GM18870 (cell line): Measurements from ENCODE around the gene ARHGEF33.
"Not testable (repeated sequence)": the region's sequence is repeated elsewhere in the genome, so short reads cannot be mapped to it uniquely, and the experiment has no call there.

Experiments
- ATAC-seq: cut with Tn5 transposase; IDR thresholded peaks from one replicate; pipeline ENCODE4 v1.9.1; 2021; ENCODE audit warnings: moderate library complexity; ENCODE audit not compliant: unreplicated experiment

The ARHGEF33 gene

DNA sequence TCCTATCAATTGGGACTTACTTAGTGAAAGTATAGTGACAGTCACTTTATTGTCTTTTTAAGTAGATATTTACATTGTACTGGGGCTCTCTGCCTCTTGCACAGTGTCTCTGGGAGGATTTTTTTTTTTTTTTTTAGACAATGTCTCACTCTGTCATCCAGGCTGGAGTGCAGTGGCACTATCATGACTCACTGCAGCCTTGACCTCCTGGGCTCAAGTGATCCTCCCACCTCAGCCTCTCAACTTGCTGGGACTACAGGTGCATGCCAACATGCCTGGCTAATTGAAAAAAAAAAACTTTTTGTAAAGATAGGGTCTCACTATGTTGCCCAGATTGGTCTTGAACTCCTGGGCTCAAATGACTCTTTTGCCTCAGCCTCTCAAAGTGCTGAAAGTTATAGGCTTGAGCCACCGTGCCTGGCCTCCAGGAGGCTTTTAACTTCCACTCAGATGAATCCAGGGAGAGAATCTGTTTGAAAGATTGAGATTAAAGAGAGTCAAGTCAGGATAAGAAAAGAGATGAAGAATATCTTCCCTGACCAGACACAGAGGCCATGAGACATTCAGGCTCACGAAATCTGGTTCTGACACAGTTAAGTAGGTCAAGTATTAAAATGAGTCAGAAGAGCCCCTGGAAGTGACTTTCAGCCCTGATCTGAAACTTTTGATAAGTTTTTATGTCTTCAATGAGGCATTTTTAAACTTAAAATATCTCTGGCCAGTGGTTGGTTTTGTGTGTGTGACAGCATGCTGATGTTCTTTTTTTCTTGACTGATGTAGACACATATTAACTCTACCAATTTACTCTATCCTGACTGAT lies 18.3 kb downstream of the ARHGEF33 start:
- ATAC-seq: peak; percentile 83

DNA sequence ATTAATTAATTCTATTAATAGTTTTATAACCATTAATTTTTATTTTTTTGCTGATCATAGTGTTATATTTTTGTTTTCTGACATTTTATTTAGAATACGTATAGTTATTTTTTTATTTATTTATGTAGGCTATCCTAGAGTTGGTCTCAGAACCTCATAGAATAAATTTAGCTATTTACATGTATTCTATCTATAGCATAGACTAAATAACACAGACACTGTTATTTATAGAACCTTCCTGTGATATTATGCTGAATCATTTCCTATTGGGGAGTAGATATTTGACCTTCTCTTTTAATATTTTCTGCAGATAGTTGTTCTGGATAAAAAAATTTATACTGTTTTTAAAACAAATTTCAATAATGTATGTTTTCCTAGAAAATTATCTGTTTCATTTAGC lies 20.2 kb downstream of the ARHGEF33 start:
- ATAC-seq: no peak

DNA sequence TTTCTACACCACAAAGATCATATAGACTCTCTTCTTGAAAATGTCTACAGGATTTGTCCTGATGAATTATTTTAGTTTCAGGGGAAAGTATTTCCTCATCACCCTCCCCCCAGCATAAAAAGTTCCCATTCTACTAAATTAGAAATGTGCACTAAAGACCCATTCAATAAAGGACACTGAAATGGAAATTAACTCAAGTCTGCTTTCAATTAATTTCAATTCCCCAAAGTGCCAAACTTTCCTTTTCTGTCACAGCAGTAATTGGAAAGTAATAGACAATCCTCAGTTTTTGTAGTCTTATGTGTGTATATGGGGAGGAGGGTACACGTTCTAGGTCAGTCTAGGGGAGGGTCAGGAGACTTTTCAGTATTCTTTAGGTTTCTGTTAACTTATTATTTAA lies 21.5 kb downstream of the ARHGEF33 start:
- ATAC-seq: no peak

DNA sequence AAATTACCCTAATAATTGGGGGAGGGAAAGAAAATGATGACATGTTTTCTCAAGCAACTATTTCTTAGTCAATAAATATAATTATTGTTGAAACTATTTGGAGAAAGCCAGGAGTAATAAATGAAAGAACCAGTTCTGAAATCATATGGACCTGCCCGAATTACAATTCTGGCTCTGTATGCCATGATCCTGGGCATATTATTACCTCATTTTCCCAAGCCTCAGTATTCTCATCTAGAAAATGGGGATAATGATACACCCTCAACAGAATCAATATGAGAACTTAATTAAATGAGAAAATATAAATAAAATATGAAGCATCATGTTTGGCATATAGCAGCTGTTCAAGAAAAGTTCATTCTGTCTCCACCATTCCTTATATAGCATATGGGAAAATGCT lies 22.9 kb downstream of the ARHGEF33 start:
- ATAC-seq: no peak

DNA sequence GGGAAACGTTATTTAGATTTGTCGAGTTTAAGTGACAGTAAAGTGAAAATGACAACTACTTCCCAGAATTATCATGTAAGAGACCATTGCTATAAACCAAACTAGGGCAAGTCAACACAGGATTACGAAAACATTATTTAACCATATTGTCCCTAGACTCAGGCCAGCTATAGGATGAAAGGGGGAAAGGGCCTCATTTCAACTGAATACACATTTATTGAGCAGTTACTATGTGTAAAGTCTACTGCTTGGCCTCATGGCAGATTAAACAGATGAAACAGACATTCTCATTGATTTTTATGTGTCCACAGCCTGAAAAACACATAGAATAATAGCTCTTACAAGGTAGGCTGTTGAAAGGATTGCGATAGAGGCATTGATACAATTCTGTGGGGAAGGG lies 32.7 kb downstream of the ARHGEF33 start:
- ATAC-seq: no peak

DNA sequence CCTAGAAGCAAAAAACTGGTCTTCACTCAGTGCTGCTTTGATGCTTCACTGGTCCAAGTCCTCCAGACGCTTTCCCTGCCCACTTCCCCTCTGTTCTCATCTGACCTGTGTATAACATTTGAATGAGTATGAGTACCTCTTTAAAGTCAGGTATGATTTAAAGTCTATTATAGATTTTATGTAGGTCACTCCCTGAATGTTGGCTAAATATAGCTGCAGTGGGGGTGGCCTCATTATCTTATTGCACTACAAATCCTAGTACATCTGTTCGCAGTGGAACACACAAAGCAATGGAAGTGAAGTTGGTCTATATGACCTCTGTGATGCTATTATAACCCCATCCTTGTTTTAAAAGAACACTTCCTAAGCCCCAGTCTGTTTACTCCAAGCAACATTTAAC lies 33.2 kb downstream of the ARHGEF33 start:
- no peak for ATAC-seq

DNA sequence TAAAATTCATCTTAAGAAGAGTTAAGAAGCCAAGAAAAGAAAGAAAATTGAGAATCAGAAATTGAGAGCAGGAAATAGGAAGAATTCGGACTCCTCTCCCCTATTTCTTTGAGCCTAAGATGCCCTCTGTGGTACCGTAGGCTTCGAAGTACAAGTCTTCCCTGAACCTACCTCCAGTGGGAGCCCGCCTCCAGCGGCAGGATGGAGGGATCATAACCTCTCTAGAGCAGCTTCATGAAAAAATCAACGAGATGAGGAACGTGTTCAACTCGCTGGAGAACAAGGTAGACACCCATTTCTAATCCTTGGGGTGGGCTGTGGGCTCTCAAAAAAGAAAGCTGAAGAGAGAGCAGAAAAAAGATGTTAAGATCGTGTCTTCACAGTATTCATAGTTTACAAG lies 36.3 kb downstream of the ARHGEF33 start:
- ATAC-seq: no peak

DNA sequence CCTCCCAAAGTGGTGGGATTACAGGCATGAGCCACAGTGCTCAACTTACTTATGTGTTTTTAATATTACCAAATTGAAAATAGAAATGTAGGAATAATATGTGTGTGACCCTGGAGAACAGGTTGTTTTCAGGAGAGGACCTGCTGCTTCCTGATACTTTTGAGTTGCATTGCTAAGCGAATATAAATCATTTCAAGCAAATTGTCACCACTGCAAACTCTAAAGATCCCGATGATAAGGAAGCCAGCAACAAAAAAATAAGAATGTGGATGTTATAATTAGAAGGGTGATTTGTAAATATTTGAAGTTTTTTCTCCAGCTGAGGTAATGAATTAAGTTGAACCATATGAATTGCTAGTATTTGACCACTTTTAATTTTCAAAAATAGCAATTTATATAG lies 40.9 kb downstream of the ARHGEF33 start:
- ATAC-seq: no peak

DNA sequence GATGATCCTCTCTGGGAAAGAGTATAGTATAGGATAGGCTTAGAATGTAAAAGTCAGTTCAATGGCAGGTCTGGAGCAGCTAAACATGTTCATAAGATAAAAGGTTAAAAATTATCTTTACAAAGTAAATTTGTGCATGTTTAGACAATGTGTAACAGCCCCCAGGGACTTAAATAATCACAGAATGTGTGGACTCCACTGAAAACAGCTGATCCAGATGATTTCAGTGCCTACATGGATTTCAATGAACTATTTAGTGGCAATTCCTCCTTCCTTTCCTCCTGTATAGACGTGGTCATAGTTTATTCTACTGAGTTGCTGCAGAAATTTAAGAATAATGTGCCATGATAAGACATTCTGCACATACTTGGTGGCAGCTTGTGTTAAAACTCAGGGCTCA lies 42.9 kb downstream of the ARHGEF33 start:
- no peak for ATAC-seq

DNA sequence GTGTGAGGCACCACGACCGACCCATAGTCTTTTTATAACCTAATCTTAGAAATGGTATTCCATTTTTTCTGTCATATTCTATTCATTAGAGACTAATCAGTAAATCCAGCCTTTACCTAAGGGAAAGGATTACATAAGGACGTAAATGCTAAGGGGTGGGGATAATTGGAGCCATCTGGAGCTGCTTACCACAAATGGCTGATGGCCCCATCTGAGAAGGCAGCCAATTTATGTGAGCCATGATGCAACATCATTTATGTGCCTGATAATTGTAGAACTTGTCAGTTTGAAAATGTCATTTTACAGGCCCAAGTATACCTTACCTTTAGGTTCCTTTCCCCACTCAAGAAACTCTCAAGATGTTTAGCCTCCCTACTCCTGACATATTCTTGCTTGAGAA lies 44.0 kb downstream of the ARHGEF33 start:
- ATAC-seq: no peak

DNA sequence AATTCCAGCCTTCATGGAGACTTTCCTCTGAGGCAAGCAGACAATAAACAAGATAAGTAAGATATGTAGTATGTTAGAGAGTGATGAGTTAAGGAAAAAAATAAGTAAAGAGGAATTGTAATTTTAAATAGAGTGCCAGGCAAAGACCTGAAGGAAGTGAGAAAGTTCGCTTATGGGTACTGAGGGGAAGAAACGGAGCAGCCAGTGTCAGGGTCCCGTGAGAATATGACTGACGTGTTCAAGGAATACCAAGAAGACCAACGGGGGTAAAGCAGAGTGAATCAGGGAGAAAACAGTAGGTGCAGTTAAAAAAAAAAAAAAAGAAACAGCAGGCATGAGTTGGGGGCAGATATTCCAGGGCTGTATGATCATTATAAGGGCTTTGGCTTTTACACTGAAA lies 45.1 kb downstream of the ARHGEF33 start:
- ATAC-seq: no peak

DNA sequence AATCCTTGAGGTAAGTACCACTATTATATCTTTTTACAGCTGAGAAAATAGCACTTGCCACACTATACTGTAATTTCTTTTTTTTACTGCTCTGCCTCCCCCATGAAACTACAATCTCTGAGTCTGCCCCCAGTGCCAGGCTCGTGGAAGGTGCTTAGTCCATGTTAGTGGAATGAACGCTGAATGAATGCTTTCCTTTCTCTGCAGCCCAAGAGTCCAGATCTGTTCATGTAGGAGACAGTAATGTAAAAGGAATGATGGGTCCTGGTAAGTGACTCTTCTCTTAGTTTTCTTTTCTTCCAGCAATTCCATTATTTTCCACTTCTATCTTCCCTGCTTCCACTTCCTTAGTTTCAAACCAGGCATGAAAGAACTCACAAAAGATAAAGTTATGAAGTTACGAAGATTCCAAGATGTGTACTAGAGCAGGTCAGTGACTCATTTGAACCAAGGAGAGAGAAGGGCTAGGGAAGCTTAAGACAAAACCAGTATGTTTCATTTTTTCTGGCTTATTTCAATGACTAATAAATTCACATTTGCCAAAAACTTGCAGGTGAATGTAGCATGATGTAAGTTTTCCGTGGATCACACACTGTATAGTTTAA lies 46.0 kb downstream of the ARHGEF33 start:
- no peak for ATAC-seq

DNA sequence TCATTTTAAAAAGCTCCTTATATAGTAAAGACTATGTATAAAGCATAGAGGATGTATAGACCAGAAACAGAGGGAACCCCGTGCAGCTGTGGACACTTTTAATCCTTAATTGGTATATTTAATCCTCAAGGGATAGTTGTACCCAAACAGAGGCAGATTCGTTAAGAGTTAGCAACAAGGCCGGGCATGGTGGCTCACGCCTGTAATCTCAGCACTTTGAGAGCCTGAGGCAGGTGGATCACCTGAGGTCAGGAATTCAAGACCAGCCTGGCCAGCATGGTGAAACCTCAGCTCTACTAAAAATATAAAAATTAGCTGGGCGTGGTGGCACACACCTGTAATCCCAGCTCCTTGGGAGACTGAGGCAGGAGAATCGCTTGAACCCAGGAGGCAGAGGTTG lies 46.8 kb downstream of the ARHGEF33 start:
- not testable (repeated sequence) for ATAC-seq

DNA sequence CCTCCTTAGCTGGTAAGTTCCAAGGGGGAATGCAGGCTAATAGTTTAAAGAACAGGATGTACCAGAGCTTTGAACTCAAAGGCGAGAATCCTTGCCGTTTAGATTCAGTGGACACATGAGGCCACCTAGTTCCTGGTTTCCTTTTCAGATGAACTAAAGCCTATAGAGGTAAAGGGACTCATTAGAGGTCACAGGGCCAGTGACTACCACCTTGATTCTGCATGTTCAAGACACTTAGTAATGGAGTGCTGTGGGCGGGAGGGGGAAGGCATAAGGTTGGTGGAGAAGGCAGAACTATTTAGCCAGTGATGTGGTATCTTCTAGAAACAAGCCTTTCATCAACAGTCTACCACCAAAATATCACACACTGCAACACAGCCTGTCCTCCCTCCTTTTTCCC lies 47.9 kb downstream of the ARHGEF33 start:
- ATAC-seq: no peak

DNA sequence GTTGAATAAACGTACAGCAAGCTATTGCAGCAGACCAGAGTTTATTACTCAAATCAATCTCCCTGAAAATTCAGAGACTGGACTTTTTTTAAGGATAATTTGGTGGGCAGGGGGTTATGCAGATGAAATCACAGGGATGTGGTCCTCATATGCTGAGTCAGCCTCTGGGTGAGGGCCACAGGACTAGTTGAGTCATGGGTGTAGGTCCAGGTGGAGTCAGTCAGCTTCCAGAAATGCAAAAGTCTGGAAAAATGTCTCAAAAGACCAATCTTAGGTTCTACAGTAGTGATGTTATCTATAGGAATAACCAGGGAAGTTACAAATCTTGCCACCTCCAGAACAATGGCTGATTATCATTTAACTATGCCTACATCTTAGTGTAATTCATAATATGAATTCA lies 51.1 kb downstream of the ARHGEF33 start:
- ATAC-seq: no peak

DNA sequence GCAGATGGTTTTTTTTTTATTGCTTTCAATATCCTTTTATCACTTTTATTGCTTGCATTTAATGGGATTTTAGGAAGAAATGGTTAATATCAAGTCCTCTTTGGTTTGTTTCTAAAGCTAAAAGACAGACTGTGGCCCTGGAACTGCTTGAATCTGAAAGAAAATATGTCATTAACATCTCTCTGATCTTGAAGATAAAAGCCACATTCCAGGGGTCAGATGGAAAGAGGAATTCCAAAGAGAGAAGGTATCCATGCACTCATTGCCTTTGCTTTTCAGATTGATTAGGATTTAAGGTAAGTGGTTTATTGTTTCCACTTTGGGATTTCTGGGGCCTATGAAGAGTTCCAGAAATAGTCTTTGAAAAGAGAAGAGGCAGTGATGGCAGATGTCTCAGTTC lies 54.1 kb downstream of the ARHGEF33 start:
- no peak for ATAC-seq

DNA sequence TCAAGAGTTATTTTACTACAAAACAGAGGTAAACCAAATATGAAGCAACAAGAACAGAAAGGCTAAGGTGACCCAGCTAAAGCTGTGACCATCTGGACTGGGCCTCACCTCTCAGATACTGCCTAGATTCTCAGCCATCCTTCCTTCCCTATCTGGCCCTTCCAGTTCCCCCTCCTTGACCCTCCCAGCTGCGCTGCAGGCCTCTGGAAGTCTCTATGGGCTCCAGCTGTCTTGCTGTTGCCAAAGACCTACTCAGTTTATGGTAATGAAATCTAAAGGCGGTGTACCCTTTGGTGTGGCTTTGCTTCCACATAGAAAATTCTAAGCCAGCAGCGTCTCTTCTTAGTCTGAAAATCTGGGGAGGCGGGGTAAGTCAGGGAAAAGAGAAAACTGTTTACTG lies 55.7 kb downstream of the ARHGEF33 start:
- no peak for ATAC-seq

DNA sequence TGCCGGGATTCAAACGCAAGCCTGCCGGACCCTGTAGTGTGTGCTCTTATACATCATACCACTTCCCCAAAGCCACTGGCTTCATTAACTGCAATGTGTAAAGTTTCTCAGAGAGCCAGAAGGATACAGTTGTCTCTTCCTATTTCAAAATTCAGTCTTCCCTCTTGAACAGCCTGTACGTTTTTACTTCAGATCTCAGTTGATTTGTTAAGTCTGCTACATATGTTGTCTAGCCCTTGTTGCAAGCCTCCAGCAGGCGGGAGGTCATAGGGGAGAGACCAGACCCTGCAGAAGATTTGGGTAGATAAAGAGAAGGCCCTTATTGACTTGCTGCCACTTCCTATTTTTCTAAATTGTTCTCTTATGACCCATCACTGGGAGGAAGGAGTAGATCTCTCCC lies 56.2 kb downstream of the ARHGEF33 start:
- no peak for ATAC-seq

DNA sequence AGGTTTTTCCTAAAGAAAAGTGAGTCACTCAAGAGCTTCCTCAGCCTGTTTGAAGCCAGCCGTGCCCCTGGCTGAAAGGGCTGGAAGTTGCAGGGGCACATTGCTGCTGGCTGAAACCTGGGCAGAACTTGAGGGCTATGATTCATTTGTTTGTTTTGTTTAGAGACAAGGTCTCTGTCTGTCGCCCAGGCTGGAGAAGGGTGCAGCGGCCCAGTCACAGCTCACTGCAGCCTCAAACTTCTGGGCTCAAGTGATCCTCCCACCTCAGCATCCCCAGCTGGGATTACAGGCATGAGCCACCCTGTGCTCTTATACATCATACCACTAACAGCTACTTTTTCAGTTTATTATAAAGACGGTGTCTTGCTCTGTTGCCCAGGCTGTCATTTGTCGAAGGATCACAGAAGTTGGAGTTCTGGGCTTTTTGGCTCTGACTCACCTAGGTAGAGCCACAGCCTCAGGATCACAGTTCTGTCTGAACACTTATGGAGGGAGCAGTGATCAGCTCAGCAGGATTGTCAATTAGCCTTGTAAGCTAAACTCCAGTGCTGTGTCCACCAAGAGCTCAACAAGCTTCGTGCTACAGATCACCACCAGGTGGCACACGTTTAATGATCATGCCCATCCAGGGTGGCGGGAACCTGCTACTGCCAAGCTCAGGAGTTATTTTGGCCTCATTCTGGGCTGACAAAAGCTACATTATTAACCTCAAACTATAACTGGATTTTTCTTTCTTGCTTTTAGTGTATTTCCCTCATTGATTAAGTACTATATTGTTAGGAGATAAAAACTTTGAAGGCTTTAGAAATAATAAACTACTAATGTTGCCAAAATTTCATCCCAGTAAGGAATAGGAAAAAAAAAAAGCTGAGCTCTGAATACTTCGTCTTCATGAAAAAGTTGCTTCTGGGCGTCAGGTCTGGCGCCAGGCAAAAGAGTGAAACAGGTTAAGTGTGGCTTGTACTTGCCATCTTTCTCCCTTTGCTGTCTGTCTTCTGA lies 57.9 kb downstream of the ARHGEF33 start:
- peak; percentile 81 for ATAC-seq

DNA sequence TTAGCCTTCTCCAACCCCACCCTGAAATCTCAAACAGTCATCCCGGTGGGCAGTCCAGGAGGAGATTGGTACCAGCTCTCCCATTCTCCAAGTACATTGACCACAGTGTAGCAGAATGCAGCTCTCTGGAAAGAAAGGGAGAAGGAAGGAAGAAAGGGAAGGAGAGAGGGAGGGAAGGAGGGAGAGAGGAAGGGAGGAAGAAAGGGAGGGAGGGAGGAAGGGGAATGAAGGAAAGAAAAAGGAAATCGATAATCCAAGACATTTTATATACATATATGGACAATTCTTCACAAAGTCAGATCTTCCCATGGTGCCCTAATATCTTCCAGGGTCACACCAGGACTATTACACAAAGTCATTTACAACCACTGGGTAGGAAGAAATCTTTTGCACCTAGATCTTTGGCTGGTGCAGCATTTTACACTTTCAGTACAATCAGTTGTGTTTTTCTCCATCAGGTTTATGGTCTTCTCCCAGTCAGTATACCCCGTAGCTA lies 58.8 kb downstream of the ARHGEF33 start:
- no peak for ATAC-seq

DNA sequence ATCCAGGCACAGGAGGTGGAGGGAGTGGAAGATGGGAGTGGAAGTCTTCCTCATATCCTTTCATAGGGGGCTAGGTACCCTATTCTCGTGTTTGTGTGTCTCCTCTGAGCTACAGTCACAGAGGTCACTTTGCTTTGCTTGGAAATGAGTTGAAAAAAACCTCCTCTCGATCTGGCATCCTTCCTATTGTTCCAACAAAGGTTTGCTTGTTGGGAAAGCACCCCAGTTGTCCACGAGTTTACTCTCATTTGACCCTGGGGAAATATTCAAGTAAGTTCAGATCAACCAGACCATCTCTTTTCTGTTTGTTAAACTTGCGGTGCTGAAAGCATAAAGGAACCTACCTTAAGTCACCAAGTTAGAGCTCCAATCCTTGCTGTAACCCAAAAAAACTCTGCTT lies 59.3 kb downstream of the ARHGEF33 start:
- no peak for ATAC-seq
